Measurements from ENCODE around the gene ADK. TPM values are rescaled to one million over a fixed set of nuclear protein-coding genes. Genes with fewer than 3 reads are reported as not detected.

ADK gene
- total and polyA plus RNA-seq, 7 donors, result 17.8 to 32.3 (median 23.6) TPM

GRCh38 chr10:74600170-74600569 is 449.1 kb downstream of the ADK start:
- no peak for DNase-seq
- Histone ChIP-seq H3K4me3 (no peak overlapping the region), H3K27ac (no peak overlapping the region), H3K4me1 (no peaks in the 10 kb centered on the region), H3K36me3 (ENCODE audit: insufficient read depth in 1 of 2, low read depth in 1 of 2) (no peaks in the 10 kb centered on the region), H3K9me3 (no peaks in the 10 kb centered on the region), H3K27me3 (ENCODE audit: insufficient read depth in 3 of 3, low read length in 2 of 3) (no peaks in the 10 kb centered on the region)
- TF ChIP-seq CTCF (IDR thresholded peaks at IDR 0.05), result no peak
- WGBS, 3 donors, result 44 to 60% (median 47%) methylated on average over 2 of the region's 2 CpGs
- intact Hi-C loops (cut with DNase I), result no loop called here
- no peak for ATAC-seq

GRCh38 chr10:74602576-74602975 is 451.6 kb downstream of the ADK start:
- no peaks in the 10 kb centered on the region for H3K4me1 ChIP-seq
- intact Hi-C loops (cut with DNase I), result no loop called here

GRCh38 chr10:74610299-74610698 is 459.3 kb downstream of the ADK start:
- H3K27me3 ChIP-seq (ENCODE audit: insufficient read depth in 3 of 3, low read length in 2 of 3), result no peaks in the 10 kb centered on the region
- H3K9me3 ChIP-seq, result no peaks in the 10 kb centered on the region
- no peaks in the 10 kb centered on the region for H3K4me1 ChIP-seq
- TF ChIP-seq CTCF (IDR thresholded peaks at IDR 0.05), result no peak
- no peak overlapping the region for H3K4me3 ChIP-seq
- no peak for ATAC-seq
- H3K27ac ChIP-seq, result no peak overlapping the region
- DNase-seq, result no peak
- intact Hi-C loops (cut with DNase I), result no loop called here
- no peaks in the 10 kb centered on the region for H3K36me3 ChIP-seq (ENCODE audit: insufficient read depth in 1 of 2, low read depth in 1 of 2)

More at GRCh38 chr10:74602576-74602975, 451.6 kb downstream of the ADK start:
- Histone ChIP-seq H3K36me3 (ENCODE audit: insufficient read depth in 1 of 2, low read depth in 1 of 2) (no peaks in the 10 kb centered on the region), H3K27ac (no peak overlapping the region), H3K4me3 (no peak overlapping the region), H3K27me3 (ENCODE audit: insufficient read depth in 3 of 3, low read length in 2 of 3) (no peaks in the 10 kb centered on the region), H3K9me3 (no peaks in the 10 kb centered on the region)
- no peak for ATAC-seq
- no peak for TF ChIP-seq CTCF (IDR thresholded peaks at IDR 0.05)
- no peak for DNase-seq
- 91 to 92% (median 91%) methylated on average over 2 of the region's 2 CpGs for WGBS, 3 donors

GRCh38 chr10:74612195-74612594 is 461.2 kb downstream of the ADK start:
- no peaks in the 10 kb centered on the region for H3K36me3 ChIP-seq (ENCODE audit: insufficient read depth in 1 of 2, low read depth in 1 of 2)
- no peaks in the 10 kb centered on the region for H3K9me3 ChIP-seq
- TF ChIP-seq CTCF (IDR thresholded peaks at IDR 0.05), result no peak
- no peak overlapping the region for H3K27ac ChIP-seq
- no peak overlapping the region for H3K4me3 ChIP-seq
- no peak for ATAC-seq
- intact Hi-C loops (cut with DNase I), result no loop called here
- no peaks in the 10 kb centered on the region for H3K4me1 ChIP-seq
- DNase-seq, result no peak
- no peaks in the 10 kb centered on the region for H3K27me3 ChIP-seq (ENCODE audit: insufficient read depth in 3 of 3, low read length in 2 of 3)

GRCh38 chr10:74620626-74621025 is 469.6 kb downstream of the ADK start:
- intact Hi-C loops (cut with DNase I), result no loop called here
- Histone ChIP-seq H3K4me1 (no peaks in the 10 kb centered on the region), H3K36me3 (ENCODE audit: insufficient read depth in 1 of 2, low read depth in 1 of 2) (no peaks in the 10 kb centered on the region), H3K4me3 (no peak overlapping the region), H3K9me3 (no peaks in the 10 kb centered on the region), H3K27ac (no peak overlapping the region), H3K27me3 (ENCODE audit: insufficient read depth in 3 of 3, low read length in 2 of 3) (no peaks in the 10 kb centered on the region)
- DNase-seq (no peak), ATAC-seq (no peak)
- TF ChIP-seq CTCF (IDR thresholded peaks at IDR 0.05), result no peak
